Stimulated activated CD8-positive, alpha-beta memory T cell treated with anti-CD3 and anti-CD28 coated beads, Interleukin-7, amount 100 ng/mL, for 4 hours (primary cell): ENCODE data around the gene FNBP1.

Experiments used
- DNase-seq, 2 donors: peaks; one replicate each; pipeline ENCODE4 v3.0.0-alpha.2; 2020; ENCODE audit warnings: low read depth in 2 of 2

The FNBP1 gene

GRCh38 chr9:129919277-129919676 is 123.7 kb downstream of the FNBP1 start:
- DNase-seq, result no peak

GRCh38 chr9:129918296-129918950 is 124.6 kb downstream of the FNBP1 start:
- DNase-seq, result no peak

- no peak for DNase-seq
Observed at GRCh38 chr9:129916707-129917106, 126.3 kb downstream of the FNBP1 start.

GRCh38 chr9:129914051-129914450 is 128.9 kb downstream of the FNBP1 start:
- DNase-seq, result no peak

GRCh38 chr9:129910628-129911567 is 132.1 kb downstream of the FNBP1 start:
- DNase-seq, result no peak

GRCh38 chr9:129909851-129910250 is 133.1 kb downstream of the FNBP1 start:
- no peak for DNase-seq

- no peak for DNase-seq
Observed at GRCh38 chr9:129908906-129909305, 134.1 kb downstream of the FNBP1 start.

- no peak for DNase-seq
Observed at GRCh38 chr9:129907201-129907600, 135.8 kb downstream of the FNBP1 start.

- no peak for DNase-seq
Observed at GRCh38 chr9:129906298-129906697, 136.7 kb downstream of the FNBP1 start.

- no peak for DNase-seq
Observed at GRCh38 chr9:129904734-129905133, 138.3 kb downstream of the FNBP1 start.

GRCh38 chr9:129902740-129903134 is 140.3 kb downstream of the FNBP1 start:
- no peak for DNase-seq

- no peak for DNase-seq
Observed at GRCh38 chr9:129901993-129902739, 140.8 kb downstream of the FNBP1 start.

- no peak for DNase-seq
Observed at GRCh38 chr9:129900263-129901027, 142.5 kb downstream of the FNBP1 start.

GRCh38 chr9:129899620-129900019 is 143.4 kb downstream of the FNBP1 start:
- no peak for DNase-seq

GRCh38 chr9:129898185-129898584 is 144.8 kb downstream of the FNBP1 start:
- DNase-seq, result no peak

- DNase-seq, result no peak
Observed at GRCh38 chr9:129897263-129897662, 145.7 kb downstream of the FNBP1 start.

- DNase-seq, result no peak
Observed at GRCh38 chr9:129895376-129896268, 147.4 kb downstream of the FNBP1 start.

GRCh38 chr9:129894120-129894823 is 148.7 kb downstream of the FNBP1 start:
- DNase-seq, result no peak

GRCh38 chr9:129891569-129891968 is 151.4 kb downstream of the FNBP1 start:
- DNase-seq, result no peak
